Pulmonary artery endothelial cell (primary cell): ENCODE results near the gene C3. TPM values are rescaled to one million over a fixed set of nuclear protein-coding genes. Genes with fewer than 3 reads are reported as not detected.
"Not testable (repeated sequence)": the region's sequence is repeated elsewhere in the genome, so short reads cannot be mapped to it uniquely, and the experiment has no call there.

Experiments used
- DNase-seq: peaks from one replicate; pipeline ENCODE4 v3.0.0-alpha.2; 2011; ENCODE audit warnings: low read depth, low spot score
- total RNA-seq: library from RNA; depleted of rRNA; stranded (reverse); fragments of >200 nt; gene quantifications from 2 replicates; pipeline ENCODE4 v1.2.3, GENCODE V29; 2014

C3 gene
- total RNA-seq, 1 donor from 2014 or later = under 0.01 TPM

GRCh38 chr19:6713773-6714692 is 6.4 kb downstream of the C3 start:
- DNase-seq = no peak

GRCh38 chr19:6712692-6713670 is 7.5 kb downstream of the C3 start:
- no peak for DNase-seq

GRCh38 chr19:6712231-6712630 is 8.2 kb downstream of the C3 start:
- no peak for DNase-seq

GRCh38 chr19:6711605-6712004 is 8.8 kb downstream of the C3 start:
- DNase-seq = no peak

GRCh38 chr19:6711078-6711361 is 9.4 kb downstream of the C3 start:
- no peak for DNase-seq

- DNase-seq = no peak
These were observed 10.0 kb downstream of the C3 start for GRCh38 chr19:6710273-6711077.

GRCh38 chr19:6709549-6709948 is 10.9 kb downstream of the C3 start:
- no peak for DNase-seq

GRCh38 chr19:6708913-6709312 is 11.5 kb downstream of the C3 start:
- DNase-seq = not testable (repeated sequence)

- DNase-seq = no peak
These were observed 12.1 kb downstream of the C3 start for GRCh38 chr19:6708346-6708745.

GRCh38 chr19:6707658-6708018 is 12.8 kb downstream of the C3 start:
- DNase-seq = no peak

GRCh38 chr19:6707011-6707657 is 13.3 kb downstream of the C3 start:
- DNase-seq = no peak

- DNase-seq = no peak
These were observed 13.9 kb downstream of the C3 start for GRCh38 chr19:6706633-6706958.

- no peak for DNase-seq
These were observed 14.4 kb downstream of the C3 start for GRCh38 chr19:6705931-6706632.

- DNase-seq = no peak
These were observed 19.7 kb downstream of the C3 start for GRCh38 chr19:6700586-6701316.

GRCh38 chr19:6699935-6700334 is 20.5 kb downstream of the C3 start:
- no peak for DNase-seq

GRCh38 chr19:6697291-6697690 is 23.2 kb downstream of the C3 start:
- DNase-seq = no peak

GRCh38 chr19:6696239-6696820 is 24.1 kb downstream of the C3 start:
- DNase-seq = no peak

- no peak for DNase-seq
These were observed 26.2 kb downstream of the C3 start for GRCh38 chr19:6694147-6694815.

GRCh38 chr19:6693681-6694080 is 26.8 kb downstream of the C3 start:
- DNase-seq = no peak
